Trophoblast cell (in vitro differentiated cells and primary cell): Measurements from ENCODE around the gene TMEM126B.
"Not testable (repeated sequence)": the region's sequence is repeated elsewhere in the genome, so short reads cannot be mapped to it uniquely, and the experiment has no call there.

Experiments used
- DNase-seq, 2 donors: peaks; one replicate each; pipeline ENCODE4 v3.0.0-alpha.2; 2016
- H2AFZ ChIP-seq: 2 replicates; pipeline ENCODE4 v1.6.1; 2013; ENCODE audit warnings: low read length, moderate library complexity, mild to moderate bottlenecking; ENCODE audit not compliant: insufficient read depth, poor library complexity
- H2AK5ac ChIP-seq: 2 replicates; pipeline ENCODE4 v1.6.1; 2013; ENCODE audit warnings: mild to moderate bottlenecking, low read length
- H2BK120ac ChIP-seq: 2 replicates; pipeline ENCODE4 v1.6.1; 2013; ENCODE audit warnings: low read length, mild to moderate bottlenecking, moderate library complexity; ENCODE audit not compliant: insufficient read depth, poor library complexity
- H2BK12ac ChIP-seq: 2 replicates; pipeline ENCODE4 v1.6.1; 2013; ENCODE audit warnings: mild to moderate bottlenecking, low read length, moderate library complexity
- H2BK5ac ChIP-seq: 2 replicates; pipeline ENCODE4 v1.6.1; 2013; ENCODE audit warnings: low read length, low read depth, moderate library complexity, mild to moderate bottlenecking; ENCODE audit not compliant: poor library complexity
- H3K14ac ChIP-seq: 2 replicates; pipeline ENCODE4 v1.6.1; 2013; ENCODE audit warnings: mild to moderate bottlenecking, low read length
- H3K18ac ChIP-seq: 2 replicates; pipeline ENCODE4 v1.6.1; 2013; ENCODE audit warnings: mild to moderate bottlenecking, low read length
- H3K23ac ChIP-seq: 2 replicates; pipeline ENCODE4 v1.6.1; 2013; ENCODE audit warnings: low read length
- H3K27ac ChIP-seq: 2 replicates; pipeline ENCODE4 v1.5.1; 2013; ENCODE audit warnings: low read depth, mild to moderate bottlenecking, inconsistent platforms, low read length, moderate library complexity
- H3K27me3 ChIP-seq: 2 replicates; pipeline ENCODE4 v1.6.1; 2013; ENCODE audit warnings: inconsistent platforms, mild to moderate bottlenecking, low read length, moderate library complexity; ENCODE audit not compliant: insufficient read depth
- H3K36me3 ChIP-seq, 2 experiments: 1 replicate in 1 of 2; 2 replicates in 1 of 2; pipeline ENCODE4 v1.6.1; 2013; ENCODE audit warnings: low read length in 2 of 2, mild to moderate bottlenecking in 2 of 2, moderate library complexity in 1 of 2; ENCODE audit not compliant: insufficient read depth in 2 of 2, control insufficient read depth in 1 of 2
- H3K4ac ChIP-seq: 2 replicates; pipeline ENCODE4 v1.6.1; 2013; ENCODE audit warnings: low read depth, mild to moderate bottlenecking, low read length, moderate library complexity
- H3K4me1 ChIP-seq, 2 experiments: 1 replicate in 1 of 2; 2 replicates in 1 of 2; pipeline ENCODE4 v1.6.1; 2013; ENCODE audit warnings: low read length in 2 of 2, mild to moderate bottlenecking in 2 of 2, moderate library complexity in 1 of 2; ENCODE audit not compliant: insufficient read depth in 2 of 2, control insufficient read depth in 1 of 2
- H3K4me2 ChIP-seq: 2 replicates; pipeline ENCODE4 v1.6.1; 2013; ENCODE audit warnings: inconsistent platforms, mild to moderate bottlenecking, low read length, moderate library complexity
- H3K4me3 ChIP-seq: 2 replicates; pipeline ENCODE4 v1.5.1; 2013; ENCODE audit warnings: mild to moderate bottlenecking, low read depth, low read length, inconsistent platforms
- H3K79me1 ChIP-seq: one replicate; pipeline ENCODE4 v1.6.1; 2013; ENCODE audit warnings: low read length
- H3K79me2 ChIP-seq: 2 replicates; pipeline ENCODE4 v1.6.1; 2013; ENCODE audit warnings: low read length, mild to moderate bottlenecking; ENCODE audit not compliant: control insufficient read depth, insufficient read depth, poor library complexity
- H3K9ac ChIP-seq: 2 replicates; pipeline ENCODE4 v1.6.1; 2013; ENCODE audit warnings: mild to moderate bottlenecking, low read length
- H3K9me3 ChIP-seq: 2 replicates; pipeline ENCODE4 v1.6.1; 2013; ENCODE audit warnings: low read depth, mild to moderate bottlenecking, control low read depth, inconsistent platforms, low read length; ENCODE audit not compliant: insufficient read depth
- H4K12ac ChIP-seq: 2 replicates; pipeline ENCODE4 v1.6.1; 2013; ENCODE audit warnings: low read depth, mild to moderate bottlenecking, low read length, moderate library complexity
- H4K8ac ChIP-seq: 2 replicates; pipeline ENCODE4 v1.6.1; 2013; ENCODE audit warnings: low read depth, mild to moderate bottlenecking, low read length, moderate library complexity
- H4K91ac ChIP-seq: one replicate; pipeline ENCODE4 v1.6.1; 2013; ENCODE audit warnings: low read depth, mild to moderate bottlenecking, low read length, moderate library complexity
- WGBS: extraction: QIAGEN DNeasy Blood & Tissue Kit; methylation state at CpG from one replicate; pipeline ENCODE4 v1.1.7; 2013; ENCODE audit warnings: missing lambda C conversion rate; ENCODE audit not compliant: insufficient read length, insufficient coverage; ENCODE audit errors: extremely low coverage; 5-methylcytosine and 5-hydroxymethylcytosine counted together

Gene TMEM126B

DNA sequence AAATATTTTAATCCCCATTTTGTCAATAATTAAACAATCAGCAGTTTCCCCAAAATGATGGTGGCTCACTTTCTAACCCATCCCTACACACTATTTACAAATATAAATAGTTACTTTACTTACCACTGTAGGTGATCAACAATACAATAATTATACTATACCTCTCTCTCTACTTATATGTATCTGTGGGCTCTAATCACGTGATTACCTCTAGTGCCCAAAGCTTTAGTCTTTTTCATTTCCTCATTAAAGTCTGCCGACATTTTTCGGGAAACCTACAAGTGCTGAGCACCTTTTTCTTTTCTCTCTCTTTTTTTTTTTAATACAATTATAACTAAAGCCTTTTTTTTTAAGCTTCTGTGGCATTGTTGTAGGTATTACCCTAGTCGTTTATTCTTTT is 25.2 kb upstream of the TMEM126B start:
- Histone ChIP-seq H2BK12ac (no peak overlapping the region), H3K27me3 (no peaks in the 10 kb centered on the region), H4K12ac (no peak overlapping the region), H3K4me3 (no peak overlapping the region), H4K91ac (no peak overlapping the region), H3K18ac (no peak overlapping the region), H4K8ac (no peak overlapping the region), H3K9me3 (no peaks in the 10 kb centered on the region), H3K4ac (no peak overlapping the region), H3K14ac (no peak overlapping the region), H3K4me1 (no peaks in the 10 kb centered on the region), H3K27ac (no peak overlapping the region), H2AFZ (no peak overlapping the region), H2BK120ac (no peak overlapping the region), H3K79me2 (no peaks in the 10 kb centered on the region), H3K79me1 (no peaks in the 10 kb centered on the region), H3K9ac (no peak overlapping the region), H3K36me3 (no peaks in the 10 kb centered on the region), H3K4me2 (no peak overlapping the region), H2AK5ac (no peak overlapping the region), H2BK5ac (no peak overlapping the region), H3K23ac (no peak overlapping the region)
- DNase-seq: no peak
- no CpG with 5 or more reads among the region's 4 CpGs for WGBS

DNA sequence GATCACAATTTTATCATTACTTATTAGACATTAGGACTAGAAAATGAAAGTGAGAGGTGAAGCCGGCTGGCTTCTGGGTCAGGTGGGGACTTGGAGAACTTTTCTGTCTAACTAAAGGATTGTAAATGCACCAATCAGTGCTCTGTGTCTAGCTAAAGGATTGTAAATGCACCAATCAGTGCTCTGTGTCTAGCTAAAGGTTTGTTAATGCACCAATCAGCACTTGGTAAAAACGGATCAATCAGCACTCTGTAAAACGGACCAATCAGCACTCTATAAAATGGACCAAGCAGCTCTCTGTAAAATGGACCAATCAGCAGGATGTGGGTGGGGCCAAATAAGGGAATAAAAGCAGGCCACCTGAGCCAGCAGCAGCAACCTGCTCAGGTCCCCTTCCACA is 22.2 kb upstream of the TMEM126B start:
- not testable (repeated sequence) for H2BK12ac ChIP-seq, H3K4me3 ChIP-seq, H3K23ac ChIP-seq, H2BK5ac ChIP-seq, H3K79me2 ChIP-seq, H2AFZ ChIP-seq, H2BK120ac ChIP-seq, H3K27ac ChIP-seq, H4K91ac ChIP-seq, H3K18ac ChIP-seq, H4K12ac ChIP-seq, H3K9me3 ChIP-seq, H3K4ac ChIP-seq, H2AK5ac ChIP-seq, H3K14ac ChIP-seq, H3K4me2 ChIP-seq, H3K9ac ChIP-seq, H4K8ac ChIP-seq, H3K36me3 ChIP-seq, DNase-seq, H3K4me1 ChIP-seq, H3K79me1 ChIP-seq, H3K27me3 ChIP-seq
- no CpG with 5 or more reads among the region's 3 CpGs for WGBS

DNA sequence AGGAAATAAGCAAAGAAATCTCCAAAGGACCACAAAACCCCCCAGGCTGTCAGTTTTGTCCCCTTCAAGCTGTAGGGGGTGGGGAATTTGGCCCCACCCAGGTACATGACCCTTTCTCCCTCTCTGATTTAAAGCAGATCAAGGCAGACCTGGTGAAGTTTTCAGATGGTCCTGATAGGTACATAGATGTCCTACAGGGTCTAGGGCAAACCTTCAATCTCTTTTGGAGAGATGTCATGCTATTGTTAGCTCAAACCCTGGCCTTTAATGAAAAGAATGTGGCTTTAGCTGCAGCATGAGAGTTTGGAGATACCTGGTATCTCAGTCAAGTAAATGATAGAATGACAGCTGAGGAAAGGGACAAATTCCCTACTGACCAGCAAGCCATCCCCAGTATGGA is 19.8 kb upstream of the TMEM126B start:
- DNase-seq, H3K27ac ChIP-seq, H3K79me1 ChIP-seq, H2BK5ac ChIP-seq, H2AK5ac ChIP-seq, H3K23ac ChIP-seq, H3K14ac ChIP-seq, H2BK120ac ChIP-seq, H3K18ac ChIP-seq, H4K12ac ChIP-seq, H4K8ac ChIP-seq, H4K91ac ChIP-seq, H2AFZ ChIP-seq, H3K4me2 ChIP-seq, H3K79me2 ChIP-seq, H3K4ac ChIP-seq, H3K4me3 ChIP-seq, H3K9me3 ChIP-seq, H3K36me3 ChIP-seq, H3K4me1 ChIP-seq, H3K27me3 ChIP-seq, H3K9ac ChIP-seq, H2BK12ac ChIP-seq: not testable (repeated sequence)

DNA sequence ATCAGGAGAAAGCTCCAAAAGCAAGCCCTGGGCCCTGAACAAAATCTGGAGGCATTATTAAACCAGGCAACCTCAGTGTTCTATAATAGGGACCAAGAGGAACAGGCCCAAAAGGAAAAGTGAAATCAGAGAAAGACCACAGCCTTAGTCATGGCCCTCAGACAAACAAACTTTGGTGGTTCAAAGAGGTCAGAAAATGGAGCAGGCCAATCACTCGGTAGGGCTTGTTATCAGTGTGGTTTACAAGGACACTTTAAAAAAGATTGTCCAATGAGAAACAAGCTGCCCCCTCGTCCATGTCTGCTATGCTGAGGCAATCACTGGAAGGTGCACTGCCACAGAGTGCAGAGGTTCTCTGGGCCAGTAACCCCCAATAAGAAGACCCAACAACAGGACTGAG is 19.1 kb upstream of the TMEM126B start:
- not testable (repeated sequence) for H2AK5ac ChIP-seq, H3K79me2 ChIP-seq, H3K18ac ChIP-seq, H4K91ac ChIP-seq, H2BK5ac ChIP-seq, DNase-seq, H4K12ac ChIP-seq, H2AFZ ChIP-seq, H3K4me2 ChIP-seq, H3K27me3 ChIP-seq, H3K14ac ChIP-seq, H3K4me1 ChIP-seq, H2BK120ac ChIP-seq, H2BK12ac ChIP-seq, H4K8ac ChIP-seq, H3K9me3 ChIP-seq, H3K4ac ChIP-seq, H3K27ac ChIP-seq, H3K4me3 ChIP-seq, H3K36me3 ChIP-seq, H3K23ac ChIP-seq, H3K9ac ChIP-seq, H3K79me1 ChIP-seq
- WGBS: no CpG with 5 or more reads among the region's 2 CpGs

DNA sequence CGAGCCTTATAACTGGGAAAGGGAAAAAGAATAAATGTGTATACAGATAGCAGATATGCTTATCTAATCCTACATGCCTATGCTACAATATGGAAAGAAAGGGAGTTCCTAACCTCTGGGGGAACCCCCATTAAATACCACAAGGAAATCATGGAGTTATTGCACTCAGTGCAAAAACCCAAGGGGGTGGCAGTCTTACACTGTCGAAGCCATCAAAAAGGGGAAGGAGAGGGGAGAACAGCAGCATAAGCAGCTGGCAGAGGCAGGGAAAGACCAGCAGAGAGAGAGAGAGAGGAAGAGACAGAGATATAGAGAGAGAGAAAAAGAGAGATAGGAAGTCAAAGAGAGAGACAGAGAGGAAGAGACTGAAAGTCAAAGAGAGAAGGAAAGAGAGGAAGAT is 16.8 kb upstream of the TMEM126B start:
- not testable (repeated sequence) for H3K36me3 ChIP-seq, H3K4me1 ChIP-seq, H3K27ac ChIP-seq, H4K8ac ChIP-seq, H3K79me2 ChIP-seq, H2AK5ac ChIP-seq, H3K27me3 ChIP-seq, H4K12ac ChIP-seq, H2AFZ ChIP-seq, H3K23ac ChIP-seq, H3K18ac ChIP-seq, H3K9me3 ChIP-seq, H3K4me2 ChIP-seq, DNase-seq, H3K4ac ChIP-seq, H4K91ac ChIP-seq, H2BK12ac ChIP-seq, H3K4me3 ChIP-seq, H3K14ac ChIP-seq, H2BK120ac ChIP-seq, H2BK5ac ChIP-seq, H3K79me1 ChIP-seq, H3K9ac ChIP-seq
- no CpG with 5 or more reads among the region's 2 CpGs for WGBS
